Measurements from ENCODE around the gene ADAMTS14.

Gene ADAMTS14

GRCh38 chr10:70694418-70695141 is 22.3 kb downstream of the ADAMTS14 start:
- no peak for DNase-seq

- no peak for DNase-seq
Measured at GRCh38 chr10:70695241-70696030, 23.1 kb downstream of the ADAMTS14 start.

- no peak for DNase-seq
Measured at GRCh38 chr10:70698211-70698610, 25.9 kb downstream of the ADAMTS14 start.

- no peak for DNase-seq
Measured at GRCh38 chr10:70699063-70699658, 26.9 kb downstream of the ADAMTS14 start.

- no peak for DNase-seq
Measured at GRCh38 chr10:70699659-70700174, 27.4 kb downstream of the ADAMTS14 start.

- no peak for DNase-seq
Measured at GRCh38 chr10:70702190-70702763, 30.0 kb downstream of the ADAMTS14 start.

GRCh38 chr10:70704211-70704610 is 31.9 kb downstream of the ADAMTS14 start:
- DNase-seq, result no peak

- DNase-seq, result no peak
Measured at GRCh38 chr10:70705121-70705861, 33.0 kb downstream of the ADAMTS14 start.

GRCh38 chr10:70711177-70711576 is 38.9 kb downstream of the ADAMTS14 start:
- DNase-seq, result no peak

GRCh38 chr10:70711911-70712310 is 39.6 kb downstream of the ADAMTS14 start:
- DNase-seq, result no peak

- DNase-seq, result no peak
Measured at GRCh38 chr10:70714245-70714644, 41.9 kb downstream of the ADAMTS14 start.

GRCh38 chr10:70714951-70715350 is 42.6 kb downstream of the ADAMTS14 start:
- no peak for DNase-seq

- no peak for DNase-seq
Measured at GRCh38 chr10:70715853-70716795, 43.8 kb downstream of the ADAMTS14 start.

- DNase-seq, result no peak
Measured at GRCh38 chr10:70722820-70723424, 50.6 kb downstream of the ADAMTS14 start.

GRCh38 chr10:70723771-70724170 is 51.5 kb downstream of the ADAMTS14 start:
- DNase-seq, result no peak

- DNase-seq, result no peak
Measured at GRCh38 chr10:70726909-70727495, 54.7 kb downstream of the ADAMTS14 start.

- DNase-seq, result no peak
Measured at GRCh38 chr10:70728328-70728727, 56.0 kb downstream of the ADAMTS14 start.

GRCh38 chr10:70729763-70730357 is 57.6 kb downstream of the ADAMTS14 start:
- no peak for DNase-seq

GRCh38 chr10:70730955-70731354 is 58.6 kb downstream of the ADAMTS14 start:
- no peak for DNase-seq

GRCh38 chr10:70732569-70732968 is 60.3 kb downstream of the ADAMTS14 start:
- DNase-seq, result no peak
